AG04450 (cell line): ENCODE results near the gene ZBTB20. TPM values are rescaled to one million over a fixed set of nuclear protein-coding genes. Genes with fewer than 3 reads are reported as not detected.

Experiments
- CTCF ChIA-PET: fragments of 300-600, 350-600 bp; formaldehyde crosslinking; extraction: SDS; loops from one replicate; lab custom pipeline; 2022; ENCODE audit warnings: antibody characterized with exemption, inconsistent platforms; lab: Charles Lee
- POLR2A ChIA-PET: fragments of 350-600 bp; formaldehyde crosslinking; extraction: SDS; loops from one replicate; lab custom pipeline; 2021; ENCODE audit warnings: antibody characterized with exemption, inconsistent platforms; lab: Yijun Ruan, JAX
- DNase-seq: peaks from one replicate; pipeline ENCODE4 v3.0.0-alpha.2; 2011; ENCODE audit warnings: low read depth, low spot score
- H3K27ac ChIP-seq: one replicate; pipeline ENCODE4 v1.5.1; 2012; ENCODE audit warnings: low read depth, low read length, control low read depth
- H3K27me3 ChIP-seq: one replicate; pipeline ENCODE4 v1.6.0; 2012; ENCODE audit warnings: low read length; ENCODE audit not compliant: control insufficient read depth, insufficient read depth
- H3K4me3 ChIP-seq: 2 replicates; pipeline ENCODE4 v1.5.1; 2011; ENCODE audit warnings: mild to moderate bottlenecking, low read depth, low read length, control low read depth
- H3K9me3 ChIP-seq: 2 replicates; pipeline ENCODE4 v1.5.1; 2012; ENCODE audit warnings: low read length; ENCODE audit not compliant: control insufficient read depth, insufficient read depth
- polyA plus RNA-seq: library from polyadenylated mRNA; depleted of rRNA; stranded (reverse); fragments of >200 nt; gene quantifications from 2 replicates; pipeline ENCODE4 v1.2.3, GENCODE V29; 2011
- TF ChIP-seq, protein P1 (sequence below): IDR thresholded peaks from 2 replicates; pipeline ENCODE4 v1.5.1; 2011; ENCODE audit warnings: low read depth, low read length, control low read depth, inconsistent platforms

ZBTB20 gene
- polyA plus RNA-seq, 1 experiment, result 3.0 TPM

- Histone ChIP-seq H3K4me3 (no peak overlapping the region), H3K27ac (no peak overlapping the region), H3K27me3 (no peaks in the 10 kb centered on the region), H3K9me3 (no peaks in the 10 kb centered on the region)
- CTCF ChIA-PET, result no interaction called here
- DNase-seq, result no peak
- POLR2A ChIA-PET, result no interaction called here
- TF ChIP-seq, protein P1, sequence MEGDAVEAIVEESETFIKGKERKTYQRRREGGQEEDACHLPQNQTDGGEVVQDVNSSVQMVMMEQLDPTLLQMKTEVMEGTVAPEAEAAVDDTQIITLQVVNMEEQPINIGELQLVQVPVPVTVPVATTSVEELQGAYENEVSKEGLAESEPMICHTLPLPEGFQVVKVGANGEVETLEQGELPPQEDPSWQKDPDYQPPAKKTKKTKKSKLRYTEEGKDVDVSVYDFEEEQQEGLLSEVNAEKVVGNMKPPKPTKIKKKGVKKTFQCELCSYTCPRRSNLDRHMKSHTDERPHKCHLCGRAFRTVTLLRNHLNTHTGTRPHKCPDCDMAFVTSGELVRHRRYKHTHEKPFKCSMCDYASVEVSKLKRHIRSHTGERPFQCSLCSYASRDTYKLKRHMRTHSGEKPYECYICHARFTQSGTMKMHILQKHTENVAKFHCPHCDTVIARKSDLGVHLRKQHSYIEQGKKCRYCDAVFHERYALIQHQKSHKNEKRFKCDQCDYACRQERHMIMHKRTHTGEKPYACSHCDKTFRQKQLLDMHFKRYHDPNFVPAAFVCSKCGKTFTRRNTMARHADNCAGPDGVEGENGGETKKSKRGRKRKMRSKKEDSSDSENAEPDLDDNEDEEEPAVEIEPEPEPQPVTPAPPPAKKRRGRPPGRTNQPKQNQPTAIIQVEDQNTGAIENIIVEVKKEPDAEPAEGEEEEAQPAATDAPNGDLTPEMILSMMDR, result no peak
Observed at GRCh38 chr3:114557791-114558190, 589.3 kb downstream of the ZBTB20 start.

- POLR2A ChIA-PET, result no interaction called here
- CTCF ChIA-PET, result no interaction called here
- Histone ChIP-seq H3K9me3 (no peaks in the 10 kb centered on the region), H3K27me3 (no peaks in the 10 kb centered on the region), H3K27ac (no peak overlapping the region), H3K4me3 (no peak overlapping the region)
- TF ChIP-seq, protein P1, result no peak
- DNase-seq, result no peak
Observed at GRCh38 chr3:114556657-114557213, 590.4 kb downstream of the ZBTB20 start.

DNA sequence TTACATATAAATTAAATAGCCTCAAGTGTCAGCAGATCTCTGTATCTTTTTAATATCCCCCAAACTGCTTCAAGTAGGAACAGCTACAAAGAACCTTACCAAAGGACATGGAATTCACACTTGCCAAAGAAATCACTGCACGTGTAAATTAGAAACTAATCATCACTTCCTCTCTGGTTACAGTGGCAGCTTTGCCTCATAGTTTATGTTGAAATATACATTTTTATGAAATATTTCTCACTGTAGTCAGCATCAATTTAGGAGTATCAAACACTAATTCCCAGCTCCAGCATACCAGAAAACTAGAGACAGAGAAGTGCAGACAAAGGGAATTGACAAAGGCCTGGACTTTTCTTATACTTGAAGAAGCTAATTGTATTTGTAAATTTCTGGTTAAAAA is 592.4 kb downstream of the ZBTB20 start:
- no peaks in the 10 kb centered on the region for H3K9me3 ChIP-seq
- CTCF ChIA-PET, result no interaction called here
- H3K27ac ChIP-seq, result no peak overlapping the region
- no peaks in the 10 kb centered on the region for H3K27me3 ChIP-seq
- TF ChIP-seq, protein P1, result no peak
- DNase-seq, result no peak
- no peak overlapping the region for H3K4me3 ChIP-seq
- POLR2A ChIA-PET, result no interaction called here

GRCh38 chr3:114553949-114554593 is 593.0 kb downstream of the ZBTB20 start:
- H3K9me3 ChIP-seq, result no peaks in the 10 kb centered on the region
- no peak overlapping the region for H3K4me3 ChIP-seq
- H3K27ac ChIP-seq, result no peak overlapping the region
- POLR2A ChIA-PET, result no interaction called here
- no peak for DNase-seq
- CTCF ChIA-PET, result interaction anchor here (1.0 kb wide), 1 partner anchor 212 kb away, joined by 3 read pairs; no protein-coding TSS in a partner anchor
- TF ChIP-seq, protein P1, result no peak
- no peaks in the 10 kb centered on the region for H3K27me3 ChIP-seq

DNA sequence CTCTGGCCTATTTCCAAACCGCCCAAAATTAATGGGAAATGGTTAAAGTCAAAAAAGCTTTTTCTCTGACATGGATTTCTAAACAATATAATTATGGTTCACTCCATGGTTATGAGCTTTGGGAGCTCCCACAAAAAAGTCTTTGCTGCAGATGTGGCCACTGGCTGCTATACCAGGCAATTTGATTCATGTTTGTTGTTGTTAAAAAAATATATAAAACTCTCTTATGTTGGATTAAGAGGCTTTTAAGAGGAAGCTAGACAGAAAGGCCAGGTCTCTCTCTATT is 594.6 kb downstream of the ZBTB20 start:
- CTCF ChIA-PET, result interaction anchor here (0.7 to 2.0 kb wide), 4 partner anchors 25 to 169 kb away, joined by 3 to 7 read pairs (median 4); no protein-coding TSS in a partner anchor
- Histone ChIP-seq H3K9me3 (no peaks in the 10 kb centered on the region), H3K27ac (no peak overlapping the region), H3K4me3 (no peak overlapping the region), H3K27me3 (no peaks in the 10 kb centered on the region)
- no peak for DNase-seq
- POLR2A ChIA-PET, result no interaction called here
- TF ChIP-seq, protein P1, result no peak
